T-helper 17 cell (primary cell): ENCODE results near the gene SNAPC2. TPM values are rescaled to one million over a fixed set of nuclear protein-coding genes. Genes with fewer than 3 reads are reported as not detected.
"Not testable (repeated sequence)": the region's sequence is repeated elsewhere in the genome, so short reads cannot be mapped to it uniquely, and the experiment has no call there.

Source experiments
- ATAC-seq: fragments of 150-1000 bp; cut with Tn5 transposase; 2 replicates; pipeline ENCODE4 v1.10.0; 2021; ENCODE audit warnings: mild to moderate bottlenecking, moderate library complexity
- DNase-seq, 3 donors: peaks; one replicate each; pipeline versions ENCODE4 v3.0.0 to v3.0.0-alpha.2; 2020 to 2021
- H3K9me3 ChIP-seq: one replicate; pipeline ENCODE4 v1.7.0; 2013; ENCODE audit warnings: low read length, mild to moderate bottlenecking; ENCODE audit not compliant: control insufficient read depth, poor library complexity, severe bottlenecking
- H3K27ac Mint-ChIP-seq: one replicate; pipeline ENCODE4 v1.8.0; 2022; ENCODE audit warnings: mild to moderate bottlenecking, moderate library complexity, mixed read lengths
- H3K27me3 Mint-ChIP-seq: one replicate; pipeline ENCODE4 v1.8.0; 2022; ENCODE audit warnings: mixed read lengths
- H3K36me3 Mint-ChIP-seq: one replicate; pipeline ENCODE4 v1.8.0; 2022; ENCODE audit warnings: low read depth, mixed read lengths
- H3K4me1 Mint-ChIP-seq: one replicate; pipeline ENCODE4 v1.8.0; 2022; ENCODE audit warnings: mild to moderate bottlenecking, mixed read lengths
- H3K4me3 Mint-ChIP-seq: one replicate; pipeline ENCODE4 v1.8.0; 2022; ENCODE audit warnings: mild to moderate bottlenecking, moderate library complexity, mixed read lengths
- total RNA-seq, 4 donors: library from RNA in 2 of 4; stranded (reverse) in 2 of 4; gene quantifications; one replicate each; pipeline ENCODE4 v1.2.3 and lab custom pipeline; 2022 to 2026

SNAPC2 gene
- total RNA-seq, 2 donors from 2014 or later, result 12.6 to 16.0 TPM

DNA sequence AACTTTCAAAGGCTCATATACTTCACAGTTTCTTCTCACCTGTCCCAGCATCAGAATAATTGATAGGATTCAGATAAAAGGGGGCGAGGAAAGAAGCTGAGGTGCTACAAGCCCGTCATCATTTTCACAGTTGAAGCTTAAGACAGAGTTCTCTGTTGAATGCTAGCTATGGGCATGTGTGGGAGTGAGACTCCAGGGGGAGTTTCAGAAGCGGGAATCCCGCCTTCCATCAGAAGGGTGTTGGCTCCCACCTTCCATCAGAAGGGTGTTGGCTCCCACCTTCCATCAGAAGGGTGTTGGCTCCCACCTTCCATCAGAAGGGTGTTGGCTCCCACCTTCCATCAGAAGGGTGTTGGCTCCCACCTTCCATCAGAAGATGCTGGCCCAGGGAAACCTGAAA is 40.9 kb downstream of the SNAPC2 start:
- H3K4me3 Mint-ChIP-seq, H3K27me3 Mint-ChIP-seq, H3K27ac Mint-ChIP-seq, H3K4me1 Mint-ChIP-seq, H3K9me3 ChIP-seq, H3K36me3 Mint-ChIP-seq, ATAC-seq, DNase-seq: not testable (repeated sequence)

- Mint-ChIP-seq H3K4me3 (no peak overlapping the region), H3K27ac (no peak overlapping the region), H3K36me3 (peaks cover 2% of the 10 kb centered on the region), H3K4me1 (no peaks in the 10 kb centered on the region), H3K27me3 (no peaks in the 10 kb centered on the region)
- no peaks in the 10 kb centered on the region for H3K9me3 ChIP-seq
- DNase-seq (no peak), ATAC-seq (no peak)
Observed at GRCh38 chr19:7961920-7962626, 41.9 kb downstream of the SNAPC2 start.

- no peaks in the 10 kb centered on the region for H3K4me1 Mint-ChIP-seq
- H3K4me3 Mint-ChIP-seq, result no peak overlapping the region
- no peak for DNase-seq
- peaks cover 2% of the 10 kb centered on the region for H3K36me3 Mint-ChIP-seq
- no peaks in the 10 kb centered on the region for H3K27me3 Mint-ChIP-seq
- no peaks in the 10 kb centered on the region for H3K9me3 ChIP-seq
- no peak overlapping the region for H3K27ac Mint-ChIP-seq
- no peak for ATAC-seq
Observed at GRCh38 chr19:7962644-7963268, 42.6 kb downstream of the SNAPC2 start.

DNA sequence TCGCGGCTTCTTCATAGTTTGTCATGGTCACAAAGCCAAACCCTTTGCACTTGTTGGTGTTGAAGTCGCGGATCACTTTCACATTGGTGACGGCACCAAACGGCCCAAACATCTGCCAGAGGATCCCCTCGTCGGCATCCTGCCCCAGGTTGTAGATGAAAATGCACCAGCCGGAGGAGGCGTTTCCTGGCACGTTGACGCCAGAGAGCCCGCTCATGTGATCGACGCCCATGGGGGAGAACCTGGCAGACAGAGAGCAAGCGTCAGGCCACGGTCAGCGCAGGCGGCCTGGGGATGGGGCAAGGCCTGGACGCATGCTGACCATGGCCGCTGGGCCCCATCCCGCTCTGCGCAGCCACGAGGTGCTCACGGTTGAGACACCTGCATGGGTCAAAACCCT is 43.4 kb downstream of the SNAPC2 start:
- Mint-ChIP-seq H3K27me3 (no peaks in the 10 kb centered on the region), H3K36me3 (peaks cover 2% of the 10 kb centered on the region), H3K4me3 (no peak overlapping the region), H3K27ac (no peak overlapping the region), H3K4me1 (no peaks in the 10 kb centered on the region)
- DNase-seq (no peak), ATAC-seq (no peak)
- no peaks in the 10 kb centered on the region for H3K9me3 ChIP-seq

DNA sequence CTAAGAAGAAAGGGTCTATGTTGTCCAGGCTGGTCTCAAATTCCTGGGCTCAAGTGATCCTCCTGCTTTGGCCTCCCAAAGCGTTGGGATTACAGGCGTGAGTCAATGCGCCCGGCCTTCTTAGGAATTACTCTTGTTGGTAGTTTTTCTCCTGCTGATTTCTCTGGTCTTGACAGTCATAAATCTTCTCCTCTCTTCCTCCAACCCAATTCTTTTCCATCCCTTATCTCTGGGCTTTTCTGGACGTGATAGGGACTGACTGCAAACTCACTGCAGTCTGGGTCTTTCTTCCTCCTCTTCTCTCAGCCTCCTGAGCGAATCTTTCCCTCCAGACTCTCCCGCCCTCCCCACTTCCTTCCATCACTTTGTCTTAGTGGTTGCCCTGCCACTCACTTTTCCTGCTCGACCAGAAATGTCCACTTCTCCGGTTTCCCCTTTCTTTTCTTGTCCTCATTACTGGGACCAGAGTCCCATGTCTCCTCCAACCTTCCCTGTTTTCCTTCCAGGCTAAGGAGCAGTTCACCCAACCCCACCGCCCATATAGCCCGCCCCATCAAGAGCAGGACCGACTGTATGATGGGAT is 45.2 kb downstream of the SNAPC2 start:
- no peaks in the 10 kb centered on the region for H3K9me3 ChIP-seq
- DNase-seq, result no peak
- Mint-ChIP-seq H3K36me3 (peaks cover 2% of the 10 kb centered on the region), H3K4me1 (no peaks in the 10 kb centered on the region), H3K27me3 (no peaks in the 10 kb centered on the region), H3K4me3 (no peak overlapping the region), H3K27ac (no peak overlapping the region)
- ATAC-seq, result no peak

DNA sequence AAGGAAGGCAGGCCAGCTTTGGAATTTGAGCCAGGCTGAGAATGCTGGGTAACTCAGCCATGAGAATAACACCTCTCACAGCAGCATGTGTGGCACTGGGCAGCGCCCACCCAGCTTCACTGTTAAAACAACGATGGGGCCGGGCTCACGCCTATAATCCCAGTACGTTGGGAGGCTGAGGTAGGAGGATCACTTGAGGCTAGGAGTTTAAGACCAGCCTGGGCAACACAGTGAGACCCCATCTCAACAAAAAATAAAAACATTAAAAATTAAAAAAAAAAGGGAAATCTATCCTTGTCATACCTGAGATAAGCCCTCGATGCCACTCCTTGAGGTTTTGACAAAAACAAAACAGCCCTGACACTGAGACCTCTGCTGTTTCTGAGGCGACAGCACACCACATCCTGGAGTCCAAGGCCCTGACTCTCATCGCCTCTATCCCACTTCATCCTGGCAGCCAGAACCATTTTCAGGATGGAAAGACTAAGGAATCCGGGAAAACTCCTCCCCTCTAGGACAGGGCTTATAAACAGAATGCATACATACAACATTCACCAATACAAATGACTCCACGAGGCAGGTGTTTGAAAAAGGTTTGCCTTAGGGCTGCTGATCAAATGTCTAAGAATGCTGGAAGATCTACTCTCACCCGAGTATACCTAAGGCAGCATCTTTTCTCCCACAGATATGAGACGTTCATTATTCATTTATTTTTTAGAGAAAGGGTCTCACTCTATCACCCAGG is 46.0 kb downstream of the SNAPC2 start:
- no peak for ATAC-seq
- Mint-ChIP-seq H3K36me3 (peaks cover 2% of the 10 kb centered on the region), H3K27ac (no peak overlapping the region), H3K4me3 (no peak overlapping the region), H3K27me3 (no peaks in the 10 kb centered on the region), H3K4me1 (no peaks in the 10 kb centered on the region)
- no peak for DNase-seq
- H3K9me3 ChIP-seq, result no peaks in the 10 kb centered on the region

GRCh38 chr19:7968008-7968795 is 48.1 kb downstream of the SNAPC2 start:
- no peaks in the 10 kb centered on the region for H3K9me3 ChIP-seq
- H3K27me3 Mint-ChIP-seq, result no peaks in the 10 kb centered on the region
- H3K27ac Mint-ChIP-seq, result no peak overlapping the region
- ATAC-seq (no peak), DNase-seq (no peak)
- no peak overlapping the region for H3K4me3 Mint-ChIP-seq
- no peaks in the 10 kb centered on the region for H3K4me1 Mint-ChIP-seq
- H3K36me3 Mint-ChIP-seq, result no peaks in the 10 kb centered on the region

GRCh38 chr19:7968796-7969554 is 48.8 kb downstream of the SNAPC2 start:
- H3K9me3 ChIP-seq, result no peaks in the 10 kb centered on the region
- DNase-seq, result no peak
- Mint-ChIP-seq H3K4me3 (no peak overlapping the region), H3K27me3 (no peaks in the 10 kb centered on the region), H3K27ac (no peak overlapping the region), H3K36me3 (no peaks in the 10 kb centered on the region), H3K4me1 (no peaks in the 10 kb centered on the region)
- ATAC-seq, result no peak

DNA sequence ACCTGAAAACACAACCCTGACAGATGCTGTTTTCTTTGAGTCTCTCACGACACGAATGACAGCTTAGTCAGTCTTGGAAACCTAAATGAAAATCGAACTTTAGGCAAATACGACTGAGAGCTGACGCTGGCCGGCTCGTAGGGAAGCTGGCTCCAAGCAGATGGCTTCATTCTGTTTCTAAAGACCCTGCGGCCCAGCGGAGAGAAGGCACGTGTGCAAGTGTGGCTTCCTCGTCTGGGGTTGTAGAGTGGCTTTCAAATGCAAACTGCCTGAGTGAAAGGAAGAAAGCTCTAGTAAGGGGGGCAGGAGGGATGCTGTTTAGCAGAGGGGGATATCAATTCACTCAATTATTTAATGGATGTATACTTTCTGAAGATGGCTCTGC is 49.4 kb downstream of the SNAPC2 start:
- Mint-ChIP-seq H3K4me3 (no peak overlapping the region), H3K36me3 (no peaks in the 10 kb centered on the region), H3K27ac (no peak overlapping the region), H3K27me3 (no peaks in the 10 kb centered on the region), H3K4me1 (no peaks in the 10 kb centered on the region)
- H3K9me3 ChIP-seq, result no peaks in the 10 kb centered on the region
- DNase-seq (no peak), ATAC-seq (no peak)

- DNase-seq (no peak), ATAC-seq (no peak)
- no peaks in the 10 kb centered on the region for H3K9me3 ChIP-seq
- H3K27me3 Mint-ChIP-seq, result no peaks in the 10 kb centered on the region
- H3K27ac Mint-ChIP-seq, result no peak overlapping the region
- no peak overlapping the region for H3K4me3 Mint-ChIP-seq
- H3K36me3 Mint-ChIP-seq, result no peaks in the 10 kb centered on the region
- no peaks in the 10 kb centered on the region for H3K4me1 Mint-ChIP-seq
Observed at GRCh38 chr19:7970716-7971448, 50.7 kb downstream of the SNAPC2 start.

DNA sequence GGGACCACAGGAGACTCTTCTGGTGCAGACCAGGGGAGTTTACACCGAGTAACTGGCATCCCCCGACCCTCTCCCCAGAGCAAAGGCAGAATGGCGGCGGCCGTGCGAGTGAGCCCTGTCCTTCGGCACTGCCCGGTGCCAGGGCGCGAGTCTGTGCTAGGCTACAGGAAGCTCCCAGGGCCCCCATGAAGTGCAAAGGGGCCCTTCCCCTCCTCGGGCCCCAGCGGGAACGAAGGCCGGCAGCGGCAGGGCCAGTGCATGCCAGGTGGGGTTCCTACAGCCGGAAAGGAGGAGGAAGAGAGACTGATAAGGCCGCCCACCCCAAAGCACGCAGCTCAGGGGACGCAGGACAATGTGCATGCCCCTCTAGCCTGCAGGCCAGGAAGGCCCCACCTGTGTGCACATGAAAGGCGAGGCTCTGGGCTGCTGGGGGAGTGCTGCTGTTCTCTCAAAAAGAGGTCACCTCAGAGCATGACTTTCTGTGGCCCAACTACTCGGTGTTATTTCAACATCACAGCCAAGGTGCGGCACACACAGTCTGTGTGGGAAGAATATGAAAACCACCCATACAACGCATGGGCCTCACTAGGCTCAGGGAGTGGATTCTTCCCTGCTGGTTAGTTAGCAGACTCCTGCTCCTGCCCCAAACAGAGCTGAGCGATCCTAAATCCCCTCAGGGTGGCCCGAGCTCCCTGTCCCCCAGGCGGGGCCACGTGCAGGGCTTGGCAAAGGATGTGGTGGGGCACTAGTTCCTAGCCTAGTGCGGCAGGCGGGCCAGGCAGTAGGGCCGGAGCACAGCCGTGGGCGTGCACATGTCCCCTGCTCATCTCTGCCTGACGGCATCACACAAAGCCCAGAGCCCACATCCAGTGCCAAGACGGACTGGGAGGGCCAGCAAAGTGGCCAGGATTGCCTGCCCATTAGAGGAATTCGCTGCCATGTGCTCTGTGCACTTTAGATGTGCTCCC is 51.7 kb downstream of the SNAPC2 start:
- Mint-ChIP-seq H3K27ac (no peak overlapping the region), H3K4me3 (no peak overlapping the region), H3K27me3 (no peaks in the 10 kb centered on the region), H3K36me3 (no peaks in the 10 kb centered on the region), H3K4me1 (no peaks in the 10 kb centered on the region)
- no peak for ATAC-seq
- DNase-seq, result no peak
- H3K9me3 ChIP-seq, result no peaks in the 10 kb centered on the region
